ENCODE measurements around the gene P2RY2.
A peak's percentile ranks its signal among the peaks of the same experiment; 100 is the strongest.

The P2RY2 gene

GRCh38 chr11:73252577-73253191, 34.6 kb downstream of the P2RY2 start:
- DNase-seq (ENCODE audit: low read depth in 1 of 2, low spot score in 1 of 2) = peak in 1 of 2 experiments; percentile 49
- TF ChIP-seq REST (IDR thresholded peaks at IDR 0.05; ENCODE audit: insufficient replicate concordance, low read depth) (no peak), CTCF (IDR thresholded peaks at IDR 0.05; ENCODE audit: insufficient read depth, low read length) (peak; percentile 16), SPI1 (IDR thresholded peaks at IDR 0.05; ENCODE audit: borderline replicate concordance, low read depth) (0 out of 2 replicates have a peak, but pooled peaks have one; percentile 4)
- H3K4me3 ChIP-seq (replicated peaks; ENCODE audit: insufficient read depth, low read length) = no peak overlapping the region
- no peaks in the 10 kb centered on the region for H3K27me3 ChIP-seq (ENCODE audit: insufficient read depth, poor library complexity, severe bottlenecking)
- H3K27ac ChIP-seq (replicated peaks) = no peak overlapping the region

- no peak for DNase-seq (ENCODE audit: low read depth in 1 of 2, low spot score in 1 of 2)
- no peak overlapping the region for H3K27ac ChIP-seq (replicated peaks)
- no peak for TF ChIP-seq POLR2AphosphoS5 (IDR thresholded peaks at IDR 0.05; ENCODE audit: low read depth)
- no peak for TF ChIP-seq REST (IDR thresholded peaks at IDR 0.05; ENCODE audit: insufficient replicate concordance, low read depth)
- H3K27me3 ChIP-seq (ENCODE audit: insufficient read depth, poor library complexity, severe bottlenecking) = no peaks in the 10 kb centered on the region
- H3K4me3 ChIP-seq (replicated peaks; ENCODE audit: insufficient read depth, low read length) = no peak overlapping the region
Observed at GRCh38 chr11:73257342-73258103, 39.4 kb downstream of the P2RY2 start.

- H3K4me3 ChIP-seq (replicated peaks; ENCODE audit: insufficient read depth, low read length) = no peak overlapping the region
- H3K27ac ChIP-seq (replicated peaks) = no peak overlapping the region
Observed at GRCh38 chr11:73258104-73259035, 40.3 kb downstream of the P2RY2 start.

More at GRCh38 chr11:73258104-73259035, 40.3 kb downstream of the P2RY2 start:
- no peaks in the 10 kb centered on the region for H3K27me3 ChIP-seq (ENCODE audit: insufficient read depth, poor library complexity, severe bottlenecking)
- DNase-seq (ENCODE audit: low read depth in 1 of 2, low spot score in 1 of 2) = no peak
- TF ChIP-seq GABPA (IDR thresholded peaks at IDR 0.05; ENCODE audit: low read depth) (no peak), SPI1 (IDR thresholded peaks at IDR 0.05; ENCODE audit: borderline replicate concordance, low read depth) (no peak), POLR2AphosphoS5 (IDR thresholded peaks at IDR 0.05; ENCODE audit: low read depth) (no peak), CTCF (IDR thresholded peaks at IDR 0.05; ENCODE audit: insufficient read depth, low read length) (no peak), REST (IDR thresholded peaks at IDR 0.05; ENCODE audit: insufficient replicate concordance, low read depth) (no peak)
